HG03095 (cell line): Measurements from ENCODE around the gene FHL3.

Experiments used
- ATAC-seq: cut with Tn5 transposase; IDR thresholded peaks from one replicate; pipeline ENCODE4 v1.9.1; 2021; ENCODE audit warnings: moderate library complexity; ENCODE audit not compliant: unreplicated experiment

The FHL3 gene

DNA sequence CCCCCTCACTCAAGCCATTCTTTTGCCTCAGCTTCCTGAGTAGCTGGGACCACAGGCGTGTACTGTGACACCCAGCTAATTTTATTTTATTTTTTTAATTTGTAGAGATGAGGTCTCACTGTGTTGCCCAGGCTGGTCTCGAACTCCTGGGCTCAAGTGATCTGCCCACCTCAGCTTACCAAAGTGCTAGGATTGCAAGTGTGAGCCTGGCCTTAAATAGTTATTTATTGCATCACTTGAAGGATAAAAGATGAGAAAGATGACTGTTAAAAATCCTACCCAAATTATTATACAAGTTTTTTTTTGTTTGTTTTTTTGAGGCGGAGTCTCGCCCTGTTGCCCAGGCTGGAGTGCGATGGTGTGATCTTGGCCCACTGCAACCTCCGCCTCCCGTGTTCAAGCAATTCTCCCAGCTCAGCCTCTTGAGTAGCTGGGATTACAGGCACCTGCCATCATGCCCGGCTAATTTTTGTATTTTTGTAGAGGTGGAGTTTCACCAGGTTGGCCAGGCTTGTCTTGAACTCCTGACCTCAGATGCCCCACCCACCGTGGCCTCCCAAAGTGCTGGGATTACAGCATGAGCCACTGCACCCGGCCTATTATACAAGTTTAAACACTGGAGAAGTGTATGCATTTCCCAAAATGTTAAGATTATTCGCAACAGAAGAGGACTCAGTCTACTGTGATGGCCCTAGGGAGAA lies 9.6 kb upstream of the FHL3 start:
- no peak for ATAC-seq

DNA sequence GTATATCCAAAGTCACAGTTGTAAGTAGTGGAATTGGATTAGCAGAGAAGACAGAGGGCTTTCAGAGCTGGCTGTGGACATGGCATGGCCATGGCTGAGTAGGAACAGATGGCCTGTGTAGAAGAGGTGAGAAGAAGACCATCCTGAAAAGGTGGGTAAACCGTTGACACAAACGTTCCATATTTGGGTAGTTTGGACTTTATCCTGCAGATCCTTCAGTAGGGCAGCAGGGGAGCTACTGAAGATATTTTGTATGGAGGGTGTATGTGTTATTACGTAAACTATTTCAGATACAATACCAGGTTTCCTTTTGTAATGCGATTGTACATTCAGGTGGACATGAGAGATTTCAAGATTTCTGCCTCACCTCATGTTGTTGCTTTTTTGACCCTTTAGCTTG lies 8.9 kb upstream of the FHL3 start:
- no peak for ATAC-seq

DNA sequence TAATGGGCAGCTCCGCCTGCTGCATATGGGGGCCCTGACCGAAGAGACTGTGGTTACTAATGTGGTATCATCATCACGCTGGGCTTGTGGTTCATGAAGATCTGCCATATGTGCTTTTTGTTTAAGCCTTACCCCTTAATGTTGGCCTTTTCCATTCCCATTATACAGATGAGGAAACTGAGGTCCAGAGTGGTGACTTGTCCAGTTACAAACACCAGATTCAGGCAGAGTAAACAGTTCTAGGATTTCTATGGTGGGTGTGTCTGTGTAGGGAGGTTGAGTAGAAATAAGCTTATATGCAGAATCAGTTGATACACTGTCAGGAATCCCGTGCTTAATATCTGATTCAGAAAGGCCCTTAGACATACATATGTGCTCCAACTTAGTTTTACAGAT lies 7.9 kb upstream of the FHL3 start:
- no peak for ATAC-seq

DNA sequence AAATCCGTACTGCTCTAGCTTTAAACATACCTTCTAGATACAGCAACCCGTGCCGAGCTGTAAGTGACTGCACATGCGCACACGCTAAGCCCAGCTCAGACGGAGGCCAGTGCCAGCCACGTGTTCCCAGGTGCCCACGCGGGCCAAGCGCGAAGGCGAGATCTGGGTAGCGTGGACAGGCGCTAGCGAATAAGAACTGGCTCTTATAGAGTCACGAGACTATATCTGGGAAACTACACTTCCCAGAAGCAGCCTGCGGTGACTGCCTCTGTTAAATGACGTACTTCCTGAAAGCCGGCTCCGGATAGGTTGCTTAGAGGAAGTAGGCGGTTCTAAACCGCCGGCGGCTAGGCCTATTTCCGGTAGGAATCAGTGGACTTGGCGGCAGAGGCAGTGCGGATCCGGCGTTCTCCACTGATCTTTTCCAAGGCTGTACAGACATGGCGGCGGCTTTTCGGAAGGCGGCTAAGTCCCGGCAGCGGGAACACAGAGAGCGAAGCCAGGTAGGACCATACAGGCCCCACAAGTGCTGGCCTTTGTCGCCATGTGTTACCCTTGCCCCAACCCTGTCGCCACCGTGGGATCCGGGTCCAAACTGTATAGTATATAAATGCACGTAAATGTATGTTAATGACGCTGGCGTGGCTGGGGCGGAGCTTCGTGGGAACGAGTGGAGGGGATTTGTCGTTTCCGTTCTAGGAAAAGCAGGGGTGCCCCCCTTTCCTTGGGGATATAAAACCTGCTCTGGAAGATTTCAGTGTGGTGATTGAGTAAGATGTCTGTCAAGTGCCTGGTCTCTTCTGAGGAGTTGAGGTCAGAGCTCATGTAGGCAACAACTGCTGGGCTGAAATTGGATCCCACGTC lies 7.3 kb upstream of the FHL3 start, which contains the start of gene UTP11:
UTP11 (plus strand) TSS at position 372 of the 864 bp plus-strand sequence; CDS start at position 441, 69 bp downstream.
- peak; percentile 90 for ATAC-seq

DNA sequence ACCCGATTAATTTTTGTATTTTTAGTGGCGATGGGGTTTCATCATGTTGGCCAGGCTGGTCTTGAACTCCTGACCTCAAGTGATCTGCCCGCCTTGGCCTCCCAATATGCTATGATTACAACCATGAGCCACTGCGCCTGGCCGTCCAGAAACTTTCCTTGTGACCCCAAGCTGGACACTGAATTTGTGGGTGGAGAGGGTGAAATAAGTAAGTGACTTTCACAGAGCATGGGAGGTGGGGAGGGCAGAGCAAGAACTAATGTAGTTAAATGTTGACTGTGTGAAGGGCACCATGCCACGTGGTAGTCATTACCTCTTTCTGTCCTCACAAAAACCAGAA lies 4.5 kb upstream of the FHL3 start:
- no peak for ATAC-seq

DNA sequence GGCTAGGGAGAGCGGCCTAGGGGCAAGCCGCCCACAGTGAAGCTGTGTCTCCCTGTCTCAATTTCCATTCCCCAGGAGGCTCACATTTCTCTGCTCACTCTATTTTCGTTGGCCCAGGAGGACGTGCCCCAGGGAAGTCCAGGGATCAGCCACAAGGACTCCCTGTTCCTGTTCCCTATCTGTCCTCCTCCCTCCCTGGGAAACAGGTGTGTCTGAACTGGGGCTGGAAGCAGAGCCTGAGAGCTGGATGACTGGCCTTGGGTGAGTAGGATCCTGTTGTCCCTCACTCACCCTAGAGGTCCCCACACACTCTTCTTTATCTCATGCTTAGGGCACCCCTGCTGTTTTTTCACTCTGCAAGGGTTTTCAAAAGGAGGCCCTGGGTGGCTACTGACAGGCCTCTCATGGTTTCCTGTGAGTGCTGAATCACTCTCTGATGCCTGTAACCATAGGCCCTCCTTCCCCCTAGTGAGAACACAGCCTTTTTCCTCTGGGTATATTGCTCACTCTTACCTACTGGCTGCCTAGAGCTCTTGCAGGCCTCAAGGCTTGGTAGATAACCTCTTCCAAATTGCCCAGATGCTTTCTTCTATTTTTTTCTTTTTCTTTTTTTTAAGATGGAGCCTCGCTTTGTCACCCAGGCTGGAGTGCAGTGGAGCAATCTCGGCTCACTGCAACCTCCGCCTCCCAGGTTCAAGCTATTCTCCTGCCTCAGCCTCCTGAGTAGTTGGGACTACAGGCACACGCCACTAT lies 4.0 kb upstream of the FHL3 start:
- ATAC-seq: no peak

DNA sequence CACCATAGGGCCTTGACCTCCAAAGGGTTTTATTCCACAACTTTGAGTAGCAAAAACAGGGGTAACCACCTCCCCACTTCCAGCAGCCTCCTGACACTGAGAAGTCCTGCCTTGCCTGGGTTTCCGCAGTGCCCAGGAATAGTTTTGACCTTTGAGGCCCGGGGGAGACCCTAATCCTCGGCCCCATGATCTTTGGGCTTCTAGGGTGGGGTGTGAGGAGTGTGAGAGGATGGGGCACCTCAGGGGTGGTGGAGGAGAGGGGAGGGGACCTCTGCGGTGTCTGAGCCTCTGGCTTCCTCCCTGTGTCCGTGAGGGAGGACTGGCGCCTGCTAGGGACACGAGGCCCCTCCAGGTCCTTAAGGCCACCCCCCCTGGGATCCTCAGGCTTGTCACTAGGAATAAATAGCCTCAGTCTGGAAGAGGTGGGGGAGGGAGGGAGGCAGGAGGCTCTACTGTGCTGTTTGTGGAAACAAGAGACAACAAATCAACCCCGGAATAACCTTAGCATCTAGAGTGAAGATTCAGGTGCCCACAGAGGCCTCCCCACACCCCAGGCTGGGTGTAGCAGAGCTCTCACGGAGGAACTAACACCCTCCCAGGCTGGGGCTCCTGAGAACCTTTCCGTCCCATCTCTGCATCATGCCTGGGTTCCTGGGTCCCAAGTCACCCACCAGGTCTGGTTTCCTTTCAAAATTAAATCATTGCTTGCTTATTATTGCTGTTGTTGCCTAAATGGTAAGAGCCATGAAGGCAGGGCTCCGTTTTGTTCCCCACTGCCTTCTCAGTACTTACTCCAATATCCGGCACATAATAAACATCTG lies 904 bp upstream of the FHL3 start:
- ATAC-seq: no peak

DNA sequence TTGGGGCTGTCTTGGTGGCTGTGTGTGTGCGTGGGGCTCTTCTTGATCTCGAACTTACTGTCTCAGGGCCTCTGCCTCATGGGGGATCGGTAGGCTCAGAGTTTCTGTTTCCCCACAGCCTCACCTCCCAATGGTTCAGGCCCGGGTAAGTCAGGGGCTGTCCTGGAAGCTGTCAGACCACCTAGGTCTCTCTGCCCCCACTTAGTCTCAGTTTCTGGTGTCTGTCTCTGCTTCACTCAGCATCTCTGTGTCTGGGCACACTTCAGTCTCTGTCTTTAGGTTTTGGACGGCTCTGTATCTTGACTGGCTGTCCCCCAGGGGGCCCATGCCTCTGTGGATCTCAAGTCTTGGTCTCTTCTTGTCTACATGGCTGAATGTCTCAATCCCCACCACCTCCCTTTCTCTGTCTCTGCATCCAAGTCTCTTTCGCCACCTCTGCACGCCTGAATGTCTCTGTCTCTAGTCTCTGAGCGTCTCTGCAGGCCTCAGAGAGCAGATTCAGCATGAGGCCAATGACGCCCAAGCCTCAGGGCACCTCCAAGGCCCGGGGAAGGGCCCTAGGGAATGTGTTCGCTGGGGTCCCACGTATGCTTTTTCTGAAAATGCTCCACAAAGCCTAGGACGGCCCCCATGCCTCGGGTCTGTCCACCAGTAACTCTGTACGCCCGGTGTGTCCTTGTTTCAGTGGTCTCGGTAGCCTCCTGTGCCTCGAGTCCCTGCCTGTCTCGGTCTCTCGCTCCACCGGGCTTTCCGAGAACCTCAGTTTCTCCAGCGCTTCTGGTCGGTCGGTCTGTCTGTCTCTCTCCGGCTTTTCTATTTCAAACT lies 818 bp downstream of the FHL3 start:
- ATAC-seq: no peak

DNA sequence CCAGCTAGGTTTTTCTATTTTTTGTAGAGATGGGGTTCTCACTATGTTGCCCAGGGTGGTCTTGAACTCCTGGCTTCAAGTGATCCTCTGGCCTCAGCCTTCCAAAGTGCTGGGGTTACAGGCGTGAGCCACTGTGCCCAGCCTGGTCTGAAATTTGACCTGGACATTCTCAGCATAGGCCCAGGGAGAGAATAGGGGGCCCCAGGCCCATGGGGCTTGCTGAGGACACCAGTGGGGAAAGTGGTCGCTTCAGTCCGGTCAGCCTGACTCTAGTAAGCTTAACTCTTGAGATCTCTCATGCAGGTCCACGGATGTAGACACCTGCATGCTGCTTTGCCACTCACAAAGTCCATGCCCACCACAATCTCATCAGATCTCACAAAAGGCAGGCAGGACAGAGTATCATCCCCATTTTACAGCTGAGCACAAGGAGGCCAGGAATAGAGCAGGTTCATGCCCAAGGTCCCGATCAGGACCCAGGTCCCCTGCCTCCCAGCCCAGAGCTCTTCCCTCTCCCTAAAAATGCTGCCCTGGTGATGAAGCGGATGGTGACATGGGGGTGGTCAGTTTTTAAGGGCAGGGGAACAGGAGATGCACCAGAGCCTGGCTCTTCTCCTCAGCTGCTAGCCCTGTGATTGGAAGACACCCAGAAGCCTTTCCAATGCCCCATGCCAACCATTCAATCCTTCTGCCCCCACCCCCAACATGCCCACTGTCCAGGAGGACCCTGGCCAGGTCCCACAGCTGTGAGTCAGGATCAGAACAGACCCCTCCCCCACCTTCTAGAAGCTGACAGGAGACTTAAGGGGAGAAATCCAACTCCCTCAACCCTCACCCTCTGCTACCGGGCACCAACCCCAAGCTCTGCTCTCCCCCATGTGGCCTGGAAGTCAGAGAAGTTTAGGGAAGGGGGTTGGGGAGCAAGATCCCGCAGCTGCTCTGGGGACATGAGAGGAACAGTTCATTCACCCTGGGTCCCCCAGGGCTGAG lies 1.8 kb downstream of the FHL3 start:
- no peak for ATAC-seq

DNA sequence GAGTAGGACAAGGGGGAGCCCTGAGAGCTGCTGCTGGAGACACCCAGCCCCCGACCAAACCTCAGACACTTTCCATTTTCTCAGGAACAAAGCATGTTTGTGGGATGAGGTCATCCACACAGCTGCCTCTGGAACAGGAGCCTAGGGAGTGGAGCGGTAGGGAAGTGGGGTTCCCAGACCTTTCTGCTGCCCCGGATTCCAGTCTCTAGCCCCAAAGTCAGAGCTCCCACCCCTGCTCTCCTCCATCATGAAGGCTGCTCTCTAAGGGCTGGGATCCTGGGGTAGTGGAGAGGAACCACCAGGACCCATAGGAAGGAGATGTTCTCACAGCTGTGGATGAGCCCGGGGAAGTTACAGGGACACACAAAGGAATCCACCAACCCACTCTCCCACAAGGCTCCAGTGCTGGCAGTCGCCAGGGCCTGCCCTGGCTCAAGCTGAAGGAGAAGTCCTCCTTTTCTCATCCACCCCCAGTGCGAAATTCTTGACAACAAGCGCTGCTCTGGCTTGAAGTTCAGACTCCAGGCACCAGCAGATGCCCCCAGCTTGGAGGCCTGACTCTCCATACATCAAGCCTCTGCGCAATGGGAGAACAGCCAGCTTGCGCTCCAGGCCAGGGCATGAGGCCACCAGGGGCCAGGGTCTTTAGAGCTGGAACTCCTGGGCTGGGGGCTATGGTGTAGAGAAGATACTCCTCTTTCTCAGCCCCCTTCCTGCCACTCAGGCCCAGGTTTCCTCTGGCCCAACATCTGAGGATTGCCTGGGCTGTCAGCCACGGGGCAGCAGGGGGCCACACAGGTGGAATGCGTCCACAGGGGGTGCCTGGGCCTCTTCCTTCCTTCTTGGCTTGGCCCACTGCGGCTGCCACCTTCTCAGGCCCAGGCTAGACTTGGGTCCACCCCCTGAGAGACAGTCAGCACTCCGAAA lies 4.5 kb downstream of the FHL3 start:
- no peak for ATAC-seq

DNA sequence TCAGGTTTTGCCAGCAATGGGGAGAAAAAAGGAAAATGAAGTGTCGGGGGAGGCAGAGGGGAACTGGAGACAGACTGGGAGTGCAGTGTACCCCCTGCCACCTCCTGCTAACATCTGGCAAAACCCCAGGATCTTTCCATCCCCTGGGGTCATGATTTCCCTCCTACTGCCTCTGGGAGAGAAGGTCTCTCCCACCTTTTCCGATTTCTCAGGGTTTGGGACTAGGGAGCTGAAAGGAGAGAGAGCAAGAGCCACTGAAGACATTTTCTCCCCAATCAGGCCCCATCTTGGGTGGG lies 5.1 kb downstream of the FHL3 start:
- ATAC-seq: no peak

DNA sequence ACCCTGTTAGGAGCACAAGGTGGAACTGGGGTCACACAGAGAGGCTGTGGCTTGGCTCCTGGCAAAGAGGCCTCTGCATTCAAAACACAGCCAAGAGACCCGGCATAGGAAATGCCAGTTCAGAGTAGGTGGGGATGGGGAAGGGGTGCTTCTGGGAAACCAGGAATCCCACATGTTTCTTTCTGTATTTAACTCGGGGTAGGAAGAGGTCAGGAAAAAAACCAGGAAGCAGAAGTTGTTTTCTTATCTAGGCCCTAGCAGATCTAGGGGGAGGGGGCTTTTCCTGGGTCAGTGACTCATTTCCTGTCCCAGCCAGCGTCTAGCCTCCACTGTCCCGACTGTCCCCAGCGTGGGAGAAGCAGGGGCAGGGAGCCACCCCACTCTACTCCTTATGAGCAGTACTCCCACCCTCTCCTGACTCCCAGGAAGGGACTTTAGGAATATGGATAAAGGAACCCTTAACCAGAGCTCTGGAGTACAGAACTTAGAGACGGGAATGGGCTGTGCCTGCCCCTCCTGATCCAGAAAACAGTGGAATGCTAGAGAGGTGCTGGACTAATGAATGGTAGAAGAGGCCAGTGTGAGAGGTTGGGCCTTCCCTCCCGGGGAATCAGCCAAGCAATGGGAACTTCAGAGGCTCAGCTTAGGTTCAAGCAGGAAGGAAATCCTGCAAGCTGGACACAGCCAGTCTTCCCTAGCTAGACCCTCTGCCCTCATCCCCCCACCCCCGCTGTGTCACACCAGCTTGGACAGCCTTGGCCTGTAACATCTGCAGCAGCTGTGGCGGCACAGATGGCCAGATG lies 5.7 kb downstream of the FHL3 start:
- no peak for ATAC-seq

DNA sequence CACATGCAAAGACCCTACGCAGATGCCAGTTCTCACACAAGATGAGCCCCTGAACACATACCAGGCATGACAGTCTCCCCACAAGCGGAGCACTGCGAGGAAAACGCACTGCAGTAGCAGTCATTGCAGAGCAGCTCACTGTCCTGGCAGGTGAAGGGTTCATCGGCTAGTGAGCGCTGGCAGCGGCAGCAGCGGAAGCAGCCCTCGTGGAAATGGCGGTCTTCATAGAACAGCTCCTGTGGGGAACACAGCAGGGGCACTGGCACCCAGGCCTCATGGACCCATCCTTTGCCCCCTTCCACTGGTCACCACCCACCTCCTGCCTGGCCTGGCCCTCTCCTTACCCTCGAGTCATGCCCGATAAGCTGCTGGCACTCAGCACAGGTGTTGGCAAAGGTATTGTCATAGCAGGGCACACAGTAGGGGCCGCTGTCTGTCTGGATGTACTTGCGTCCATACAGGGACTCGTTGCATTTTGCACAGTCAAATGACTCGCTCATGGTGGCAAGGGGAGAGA lies 6.3 kb downstream of the FHL3 start:
- ATAC-seq: no peak

DNA sequence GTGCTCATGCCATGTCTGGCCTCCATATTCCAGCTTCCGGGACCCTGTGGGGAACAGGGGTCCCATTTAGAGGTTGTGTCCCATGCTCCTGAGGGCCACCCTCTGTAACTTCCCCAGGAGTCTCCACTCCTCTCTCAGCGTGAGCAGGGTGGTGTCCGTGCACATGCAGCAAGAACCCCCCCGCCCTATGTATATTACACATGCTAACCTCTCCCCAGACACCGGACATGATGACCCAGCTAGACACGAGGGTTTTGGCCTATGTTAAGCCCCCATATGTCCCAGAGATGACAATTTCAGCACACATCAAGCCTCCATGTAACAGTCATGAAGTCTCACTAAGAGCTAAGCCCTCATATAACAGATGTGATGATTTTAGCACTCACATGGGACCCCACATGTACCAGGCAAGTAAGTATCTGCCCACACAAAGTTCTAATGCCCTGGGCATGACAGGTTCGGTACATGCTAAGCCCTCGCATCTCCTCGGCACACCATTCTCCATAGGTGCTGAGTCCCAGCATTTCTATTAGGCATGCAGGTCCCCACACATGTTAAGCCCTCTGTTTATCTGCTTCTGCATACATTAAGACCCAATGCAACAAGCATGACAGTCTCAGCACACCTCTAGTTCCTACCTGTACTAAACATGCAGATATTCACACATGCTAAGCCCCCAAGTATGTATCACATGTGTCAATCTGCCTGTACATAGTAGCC lies 7.1 kb downstream of the FHL3 start:
- no peak for ATAC-seq

DNA sequence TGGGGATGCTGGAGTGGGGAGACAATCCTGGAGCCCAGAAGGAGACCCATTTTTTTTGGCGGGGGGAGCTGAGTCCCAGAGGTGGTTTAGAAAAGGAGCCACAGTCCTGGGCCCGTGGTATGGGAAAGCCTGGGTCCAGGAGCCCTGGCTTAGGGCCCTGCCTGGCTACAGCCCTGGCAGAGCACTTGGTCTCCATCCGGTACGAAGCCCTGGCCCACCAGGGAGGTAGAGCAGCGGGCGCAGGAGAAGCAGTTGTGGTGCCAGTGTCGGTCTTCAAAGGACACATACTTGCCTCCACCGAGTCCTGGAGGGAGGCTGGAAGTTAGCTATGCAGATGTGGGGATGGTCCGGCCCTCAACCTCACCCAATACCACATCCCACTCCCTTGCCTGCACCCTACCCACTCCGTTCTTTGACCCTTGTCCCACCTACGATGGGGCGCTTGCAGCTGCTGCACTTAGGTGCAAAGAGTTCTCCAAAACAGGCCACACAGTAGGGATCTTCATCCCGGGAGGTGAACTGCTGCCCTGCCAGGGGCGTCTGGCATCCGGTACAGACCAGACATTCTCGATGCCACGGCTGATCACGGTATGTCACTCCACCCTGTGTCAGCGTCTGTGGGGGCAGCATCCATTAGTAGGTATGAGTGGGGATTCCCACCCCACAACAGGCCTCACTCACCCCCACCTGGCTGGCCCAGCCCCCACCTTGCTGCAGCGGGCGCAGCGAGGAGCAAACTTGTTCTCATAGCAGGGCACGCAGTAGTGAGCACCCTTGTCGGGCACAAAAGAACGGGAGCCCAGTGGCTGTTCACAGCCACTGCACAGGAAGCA lies 7.8 kb downstream of the FHL3 start:
- no peak for ATAC-seq
